Measurements from ENCODE around the gene SYNDIG1.

DNA sequence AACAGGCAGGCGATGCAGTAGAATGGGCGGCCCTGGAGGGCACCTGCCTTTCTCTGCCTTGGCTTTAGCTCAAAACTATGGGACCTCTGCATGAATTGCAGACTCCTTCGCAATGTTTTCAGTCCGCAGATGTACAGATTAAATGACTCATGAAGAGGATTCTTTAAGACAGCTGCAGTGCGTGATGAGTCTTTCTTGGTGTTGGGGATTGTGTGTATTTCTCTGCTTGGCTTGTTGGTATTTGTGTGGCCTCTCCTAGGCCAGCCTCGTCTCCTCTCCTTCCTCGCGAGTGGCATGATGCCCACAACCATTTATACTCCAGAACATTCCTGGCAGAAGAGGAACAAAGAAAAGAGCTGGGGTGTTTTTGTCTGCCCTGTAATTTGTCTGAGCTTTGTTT, 110.6 kb downstream of the SYNDIG1 start:
- TF ChIP-seq, protein P1, sequence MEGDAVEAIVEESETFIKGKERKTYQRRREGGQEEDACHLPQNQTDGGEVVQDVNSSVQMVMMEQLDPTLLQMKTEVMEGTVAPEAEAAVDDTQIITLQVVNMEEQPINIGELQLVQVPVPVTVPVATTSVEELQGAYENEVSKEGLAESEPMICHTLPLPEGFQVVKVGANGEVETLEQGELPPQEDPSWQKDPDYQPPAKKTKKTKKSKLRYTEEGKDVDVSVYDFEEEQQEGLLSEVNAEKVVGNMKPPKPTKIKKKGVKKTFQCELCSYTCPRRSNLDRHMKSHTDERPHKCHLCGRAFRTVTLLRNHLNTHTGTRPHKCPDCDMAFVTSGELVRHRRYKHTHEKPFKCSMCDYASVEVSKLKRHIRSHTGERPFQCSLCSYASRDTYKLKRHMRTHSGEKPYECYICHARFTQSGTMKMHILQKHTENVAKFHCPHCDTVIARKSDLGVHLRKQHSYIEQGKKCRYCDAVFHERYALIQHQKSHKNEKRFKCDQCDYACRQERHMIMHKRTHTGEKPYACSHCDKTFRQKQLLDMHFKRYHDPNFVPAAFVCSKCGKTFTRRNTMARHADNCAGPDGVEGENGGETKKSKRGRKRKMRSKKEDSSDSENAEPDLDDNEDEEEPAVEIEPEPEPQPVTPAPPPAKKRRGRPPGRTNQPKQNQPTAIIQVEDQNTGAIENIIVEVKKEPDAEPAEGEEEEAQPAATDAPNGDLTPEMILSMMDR (IDR thresholded peaks at IDR 0.05) = no peak
- no peak for TF ChIP-seq POLR2A (IDR thresholded peaks at IDR 0.05)

All from uterus (tissue), 2 donors.